GM21381 (cell line): ENCODE results near the gene SLC16A4.
"Not testable (repeated sequence)": the region's sequence is repeated elsewhere in the genome, so short reads cannot be mapped to it uniquely, and the experiment has no call there.

Experiments
- ATAC-seq: cut with Tn5 transposase; IDR thresholded peaks from one replicate; pipeline ENCODE4 v1.9.1; 2021; ENCODE audit warnings: mild to moderate bottlenecking, moderate library complexity; ENCODE audit not compliant: unreplicated experiment

SLC16A4 gene

GRCh38 chr1:110409316-110409715 is 18.5 kb upstream of the SLC16A4 start:
- no peak for ATAC-seq

GRCh38 chr1:110408488-110408887 is 17.7 kb upstream of the SLC16A4 start:
- ATAC-seq, result no peak

- peak; percentile 92 for ATAC-seq
Observed at GRCh38 chr1:110407260-110408210, 16.7 kb upstream of the SLC16A4 start, which contains the start of gene LAMTOR5. Gene LAMTOR5, minus strand, starts transcription at chr1:110407694. Its CDS starts 74 bp downstream, at chr1:110407620.

- ATAC-seq, result not testable (repeated sequence)
Observed at GRCh38 chr1:110406407-110406806, 15.6 kb upstream of the SLC16A4 start.

- ATAC-seq, result no peak
Observed at GRCh38 chr1:110404401-110404800, 13.6 kb upstream of the SLC16A4 start.

GRCh38 chr1:110403805-110404204 is 13.0 kb upstream of the SLC16A4 start:
- ATAC-seq, result no peak

- not testable (repeated sequence) for ATAC-seq
Observed at GRCh38 chr1:110396259-110396958, 5.6 kb upstream of the SLC16A4 start.

GRCh38 chr1:110394493-110394820 is 3.6 kb upstream of the SLC16A4 start:
- no peak for ATAC-seq

- no peak for ATAC-seq
Observed at GRCh38 chr1:110393691-110394492, 3.1 kb upstream of the SLC16A4 start.

- ATAC-seq, result no peak
Observed at GRCh38 chr1:110393286-110393685, 2.5 kb upstream of the SLC16A4 start.

- ATAC-seq, result no peak
Observed at GRCh38 chr1:110390096-110390495, 730 bp downstream of the SLC16A4 start.

GRCh38 chr1:110387048-110387754 is 3.6 kb downstream of the SLC16A4 start:
- no peak for ATAC-seq

- ATAC-seq, result no peak
Observed at GRCh38 chr1:110385369-110385768, 5.5 kb downstream of the SLC16A4 start.

GRCh38 chr1:110384581-110385321 is 6.1 kb downstream of the SLC16A4 start:
- ATAC-seq, result peak; percentile 57

- ATAC-seq, result no peak
Observed at GRCh38 chr1:110383251-110383990, 7.4 kb downstream of the SLC16A4 start.

- ATAC-seq, result no peak
Observed at GRCh38 chr1:110380672-110381283, 10.0 kb downstream of the SLC16A4 start.

GRCh38 chr1:110375490-110375889 is 15.3 kb downstream of the SLC16A4 start:
- ATAC-seq, result no peak

- no peak for ATAC-seq
Observed at GRCh38 chr1:110370827-110371226, 20.0 kb downstream of the SLC16A4 start.

GRCh38 chr1:110364221-110364620 is 26.6 kb downstream of the SLC16A4 start:
- ATAC-seq, result no peak
